ENCODE measurements around the gene ZNF792.

The ZNF792 gene

GRCh38 chr19:34963573-34964406 lies at the start of gene ZNF792:
Gene ZNF792 (minus strand): TSS chr19:34964229. CDS start chr19:34963662, 567 bp downstream.
- peak; percentile 82 for DNase-seq
- peaks cover 35% of the 10 kb centered on the region for H3K9me3 ChIP-seq (ENCODE audit: severe bottlenecking)

GRCh38 chr19:35013041-35013819 lies 49.2 kb upstream of the ZNF792 start:
- DNase-seq, result peak; percentile 84
- H3K9me3 ChIP-seq (ENCODE audit: severe bottlenecking), result peaks cover 3% of the 10 kb centered on the region
- H3K27ac ChIP-seq, result peak overlapping the region; percentile 61
- no peak overlapping the region for H3K4me3 ChIP-seq (ENCODE audit: low read depth, low read length)
- TF ChIP-seq CTCF (IDR thresholded peaks at IDR 0.05; ENCODE audit: low read depth, low read length), result peak; percentile 96
- H3K36me3 ChIP-seq, result peaks cover 92% of the 10 kb centered on the region
- no peaks in the 10 kb centered on the region for H3K27me3 ChIP-seq (ENCODE audit: insufficient read depth, low read depth, severe bottlenecking)

More at GRCh38 chr19:34963573-34964406, at the start of gene ZNF792:
- H3K27me3 ChIP-seq (ENCODE audit: insufficient read depth, low read depth, severe bottlenecking), result no peaks in the 10 kb centered on the region
- no peak for TF ChIP-seq CTCF (IDR thresholded peaks at IDR 0.05; ENCODE audit: low read depth, low read length)
- peaks cover 29% of the 10 kb centered on the region for H3K36me3 ChIP-seq
- H3K4me3 ChIP-seq (ENCODE audit: low read depth, low read length), result peak within 1 kb of the TSS; percentile 75
- H3K27ac ChIP-seq, result peak within 1 kb of the TSS; percentile 66

- no peak for DNase-seq
- TF ChIP-seq CTCF (IDR thresholded peaks at IDR 0.05; ENCODE audit: low read depth, low read length), result no peak
- Histone ChIP-seq H3K9me3 (ENCODE audit: severe bottlenecking) (peaks cover 3% of the 10 kb centered on the region), H3K36me3 (peaks cover 80% of the 10 kb centered on the region), H3K4me3 (ENCODE audit: low read depth, low read length) (no peak overlapping the region), H3K27ac (no peak overlapping the region), H3K27me3 (ENCODE audit: insufficient read depth, low read depth, severe bottlenecking) (no peaks in the 10 kb centered on the region)
Observed at GRCh38 chr19:35011737-35012682, 48.0 kb upstream of the ZNF792 start.

GRCh38 chr19:35011091-35011689 lies 47.2 kb upstream of the ZNF792 start:
- no peak for TF ChIP-seq CTCF (IDR thresholded peaks at IDR 0.05; ENCODE audit: low read depth, low read length)

More at GRCh38 chr19:35011091-35011689, 47.2 kb upstream of the ZNF792 start:
- Histone ChIP-seq H3K4me3 (ENCODE audit: low read depth, low read length) (no peak overlapping the region), H3K36me3 (peaks cover 79% of the 10 kb centered on the region), H3K27me3 (ENCODE audit: insufficient read depth, low read depth, severe bottlenecking) (no peaks in the 10 kb centered on the region), H3K27ac (no peak overlapping the region), H3K9me3 (ENCODE audit: severe bottlenecking) (peaks cover 3% of the 10 kb centered on the region)
- DNase-seq, result no peak
